Coronary artery (tissue), 2 donors: Measurements from ENCODE around the gene TMEM132C.

Source experiments
- DNase-seq: peaks from one replicate; pipeline ENCODE4 v3.0.0-alpha.2; 2017; ENCODE audit warnings: low spot score
- H3K27ac ChIP-seq, 2 donors: fragments of 200-600 bp; sonication (generic); one replicate each; pipeline ENCODE4 v1.5.1; 2016 to 2019
- H3K4me3 ChIP-seq: fragments of 200-600 bp; sonication (generic); 2 replicates; pipeline ENCODE4 v1.5.1; 2016; ENCODE audit warnings: mild to moderate bottlenecking, moderate library complexity
- CTCF ChIP-seq: fragments of 200-600 bp; sonication (generic); IDR thresholded peaks from one replicate; pipeline ENCODE4 v1.5.1; 2019; ENCODE audit warnings: antibody characterized with exemption

The TMEM132C gene

GRCh38 chr12:128551266-128551665 is 284.3 kb downstream of the TMEM132C start:
- TF ChIP-seq CTCF: no peak
- H3K4me3 ChIP-seq: no peak overlapping the region
- H3K27ac ChIP-seq: no peak overlapping the region
- DNase-seq: no peak

DNA sequence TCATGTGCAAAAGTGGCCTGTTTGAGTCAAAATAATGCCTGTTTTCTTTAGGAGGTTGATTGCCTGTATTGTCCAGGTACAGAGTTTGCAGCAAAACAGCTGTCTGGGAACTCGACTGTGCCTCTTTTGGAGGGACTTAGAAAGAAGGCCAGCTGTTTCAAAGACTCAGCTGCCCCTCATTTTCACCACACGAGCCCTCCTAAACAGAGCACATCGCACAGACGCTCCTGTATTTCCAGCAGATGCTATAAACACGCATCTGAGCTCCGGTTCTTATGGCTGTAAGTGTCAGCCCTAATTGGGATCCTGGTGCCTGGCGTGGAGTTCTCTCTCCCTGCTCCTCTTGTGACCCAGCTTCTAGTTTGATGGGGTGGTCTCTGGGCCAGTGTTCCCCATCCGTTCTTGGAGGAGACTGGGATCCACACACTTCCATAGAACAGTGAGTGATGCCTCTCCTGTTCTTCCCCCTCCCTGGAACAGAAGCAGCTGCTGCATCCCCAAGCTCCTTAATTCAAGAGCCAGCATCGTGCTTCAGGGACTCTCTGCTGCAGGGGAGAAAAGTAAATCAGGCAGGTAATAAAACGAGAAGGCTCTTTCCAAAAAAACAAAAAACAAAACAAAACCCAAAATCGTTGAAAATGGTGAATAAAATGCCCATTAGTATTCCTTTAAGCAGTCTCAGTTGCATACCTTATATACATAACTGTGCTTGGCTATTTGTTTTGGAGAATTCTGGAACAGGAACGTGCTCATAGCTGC is 287.8 kb downstream of the TMEM132C start:
- TF ChIP-seq CTCF: no peak
- no peak for DNase-seq
- Histone ChIP-seq H3K27ac (no peak overlapping the region), H3K4me3 (no peak overlapping the region)

DNA sequence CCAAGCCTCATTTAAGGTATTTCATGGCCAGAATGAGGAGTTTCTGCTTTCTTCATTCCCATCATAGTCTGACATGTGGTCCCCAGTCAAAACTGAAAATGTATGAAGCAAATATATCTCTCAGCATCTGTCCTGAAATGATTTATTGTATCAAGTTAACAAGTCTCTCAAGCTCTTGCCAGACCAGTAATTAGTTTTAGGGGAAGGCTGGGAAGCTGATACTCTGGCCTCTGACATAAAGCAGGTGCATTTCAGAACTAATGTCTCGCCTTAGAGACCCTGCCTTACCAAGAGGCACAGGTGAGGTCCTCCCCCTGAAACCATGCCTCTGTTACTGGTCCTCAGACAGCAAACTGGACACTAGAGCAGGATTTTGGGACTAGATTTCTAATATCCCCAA is 290.3 kb downstream of the TMEM132C start:
- Histone ChIP-seq H3K27ac (no peak overlapping the region), H3K4me3 (no peak overlapping the region)
- TF ChIP-seq CTCF: no peak
- DNase-seq: no peak

DNA sequence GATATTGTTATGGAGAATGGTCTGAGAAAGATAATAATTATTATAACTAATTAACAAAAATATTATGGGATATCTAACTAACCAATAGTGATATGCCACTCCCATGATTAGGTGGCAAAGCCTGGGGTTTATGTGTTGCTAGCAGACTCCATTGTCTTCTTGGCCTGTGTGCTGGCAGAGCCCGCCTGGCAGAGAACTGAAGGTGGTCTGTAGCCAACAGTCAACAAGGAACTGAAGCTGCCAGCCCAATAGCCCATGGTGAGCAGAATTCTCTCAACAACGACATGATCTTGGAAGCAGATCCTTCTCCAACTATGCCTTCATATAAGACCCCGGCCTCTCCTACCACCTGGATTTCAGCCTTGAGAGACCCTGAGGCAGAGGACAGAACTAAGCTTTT is 298.0 kb downstream of the TMEM132C start:
- no peak overlapping the region for H3K4me3 ChIP-seq
- TF ChIP-seq CTCF: no peak
- no peak overlapping the region for H3K27ac ChIP-seq
- no peak for DNase-seq

GRCh38 chr12:128567730-128568129 is 300.8 kb downstream of the TMEM132C start:
- Histone ChIP-seq H3K27ac (no peak overlapping the region), H3K4me3 (no peak overlapping the region)
- TF ChIP-seq CTCF: no peak
- no peak for DNase-seq

DNA sequence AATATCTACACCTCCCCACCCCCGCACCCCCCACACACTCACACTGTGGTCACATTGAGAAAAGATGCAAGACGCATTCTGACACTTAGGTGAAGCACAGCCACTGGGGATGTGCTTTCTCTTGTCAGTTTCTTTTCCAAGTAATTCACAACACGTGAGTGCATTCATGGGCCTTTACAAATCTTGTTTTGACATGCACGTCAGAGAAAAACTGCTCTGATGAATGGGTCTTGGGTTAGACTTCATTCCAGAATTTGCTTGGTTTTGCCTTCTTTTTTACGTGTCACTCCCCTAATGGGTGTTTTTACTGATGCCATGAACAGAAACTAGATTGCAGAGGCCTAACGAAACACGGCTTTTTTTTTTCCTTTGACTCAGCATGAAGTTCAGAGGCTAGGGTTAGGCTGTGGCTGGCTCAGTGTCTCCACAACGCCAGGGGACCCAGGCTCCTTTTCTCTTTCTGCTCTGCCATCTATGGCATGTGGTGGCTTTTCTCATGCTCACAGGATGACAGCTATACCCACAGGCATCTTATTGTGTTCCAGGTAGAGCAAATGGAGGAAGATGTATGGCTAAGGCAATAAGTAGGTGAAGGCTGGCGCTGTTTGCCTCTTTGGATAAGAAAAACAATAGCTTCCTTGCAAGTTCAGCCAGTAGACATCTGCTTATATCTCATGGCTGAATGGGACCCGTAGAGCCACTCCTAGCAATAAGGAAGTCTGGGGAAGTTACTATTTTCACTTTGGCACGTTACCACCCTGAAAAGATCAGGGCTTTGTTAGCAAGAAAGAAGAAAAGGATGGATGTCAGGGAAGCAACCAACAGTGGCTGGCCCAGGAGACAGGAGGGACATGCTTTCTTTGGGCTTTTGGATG is 303.5 kb downstream of the TMEM132C start:
- no peak for TF ChIP-seq CTCF
- no peak overlapping the region for H3K27ac ChIP-seq
- no peak overlapping the region for H3K4me3 ChIP-seq
- no peak for DNase-seq
